IPS-18c (cell line): ENCODE results near the gene FAM13A.
"Not testable (repeated sequence)": the region's sequence is repeated elsewhere in the genome, so short reads cannot be mapped to it uniquely, and the experiment has no call there.

Source experiments
- H3K4me3 ChIP-seq: 2 replicates; pipeline ENCODE4 v1.7.0; 2013; ENCODE audit warnings: low read depth, mild to moderate bottlenecking, low read length, moderate library complexity; ENCODE audit not compliant: insufficient read depth
- H3K9me3 ChIP-seq: one replicate; pipeline ENCODE4 v1.6.1; 2013; ENCODE audit warnings: mild to moderate bottlenecking, low read length, moderate library complexity; ENCODE audit not compliant: control insufficient read depth, insufficient read depth

The FAM13A gene

GRCh38 chr4:88897752-88898151 lies 159.2 kb downstream of the FAM13A start:
- Histone ChIP-seq H3K9me3 (no peaks in the 10 kb centered on the region), H3K4me3 (no peak overlapping the region)

GRCh38 chr4:88897180-88897579 lies 159.8 kb downstream of the FAM13A start:
- no peaks in the 10 kb centered on the region for H3K9me3 ChIP-seq
- no peak overlapping the region for H3K4me3 ChIP-seq

DNA sequence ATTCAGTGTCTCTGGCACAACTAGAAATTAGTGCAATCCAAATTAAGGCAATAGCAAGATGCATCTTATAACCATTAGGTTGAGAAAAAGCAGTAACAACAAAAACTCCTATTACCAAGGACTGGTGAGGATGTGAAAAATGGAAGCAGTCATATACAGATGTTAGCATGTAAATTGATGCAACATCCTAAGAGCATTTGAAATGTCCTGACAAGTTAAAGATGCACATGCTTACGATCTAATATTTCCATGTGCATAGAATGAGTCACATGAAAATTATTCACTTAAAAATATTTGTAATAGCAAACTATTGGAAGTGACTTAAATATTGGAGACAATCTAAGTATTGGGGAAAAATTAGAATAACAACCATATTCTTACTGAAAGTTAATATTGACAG lies 163.0 kb downstream of the FAM13A start:
- no peaks in the 10 kb centered on the region for H3K9me3 ChIP-seq
- no peak overlapping the region for H3K4me3 ChIP-seq

DNA sequence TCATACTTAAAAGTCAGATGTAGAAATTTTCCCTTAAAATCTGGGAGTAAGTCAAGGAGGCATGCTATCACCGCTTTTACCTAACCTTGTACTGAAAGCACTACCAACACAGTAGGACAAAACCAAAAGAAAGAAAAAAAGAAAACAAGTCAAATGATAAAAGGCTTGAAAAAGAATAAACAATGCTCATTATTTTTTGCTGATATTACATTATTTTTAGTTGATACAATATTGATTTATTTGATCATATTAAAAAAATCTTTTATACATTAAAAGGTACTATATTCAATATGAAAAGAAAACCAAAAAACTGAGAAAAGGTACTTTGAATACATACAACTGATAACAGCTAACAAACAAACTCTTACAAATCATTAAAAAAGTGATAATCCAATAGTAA lies 164.3 kb downstream of the FAM13A start:
- H3K4me3 ChIP-seq: no peak overlapping the region
- H3K9me3 ChIP-seq: no peaks in the 10 kb centered on the region

DNA sequence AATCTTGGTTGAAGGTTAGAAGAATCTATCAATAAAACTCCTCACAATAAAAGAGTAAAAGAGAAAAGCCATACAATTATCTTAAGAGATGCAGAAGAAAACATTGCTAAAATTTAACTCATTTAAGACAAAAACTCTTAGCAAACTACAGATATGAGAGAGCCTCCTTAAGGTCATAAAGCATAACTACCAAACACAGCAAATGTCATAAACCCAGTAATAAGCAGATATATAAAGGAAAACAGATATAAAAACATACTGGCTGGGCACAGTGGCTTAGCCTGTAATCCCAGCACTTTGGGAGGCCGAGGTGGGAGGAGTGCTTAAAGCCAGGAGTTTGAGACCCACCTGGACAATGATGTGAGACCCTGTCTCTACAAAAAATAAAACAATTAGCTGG lies 165.3 kb downstream of the FAM13A start:
- H3K4me3 ChIP-seq: no peak overlapping the region
- H3K9me3 ChIP-seq: no peaks in the 10 kb centered on the region

DNA sequence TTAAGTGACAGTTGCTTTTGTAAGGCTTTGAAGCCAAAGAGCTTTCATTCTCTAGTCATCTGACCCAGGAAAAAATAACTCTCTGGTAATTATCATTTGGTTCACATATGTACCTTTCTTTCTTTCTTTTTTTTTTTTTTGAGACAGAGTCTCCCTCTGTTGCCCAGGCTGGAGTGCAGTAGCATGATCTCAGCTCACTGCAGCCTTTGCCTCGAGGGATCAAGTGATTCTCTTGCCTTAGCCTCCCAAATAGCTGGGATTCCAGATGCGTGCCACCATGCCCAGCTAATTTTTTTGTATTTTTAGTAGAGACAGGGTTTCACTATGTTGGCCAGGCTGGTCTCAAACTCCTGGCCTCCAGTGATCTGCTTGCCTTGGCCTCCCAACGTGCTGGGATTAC lies 169.6 kb downstream of the FAM13A start:
- H3K9me3 ChIP-seq, H3K4me3 ChIP-seq: not testable (repeated sequence)

- no peak overlapping the region for H3K4me3 ChIP-seq
- H3K9me3 ChIP-seq: no peaks in the 10 kb centered on the region
These were observed 175.8 kb downstream of the FAM13A start for GRCh38 chr4:88881227-88881569.

DNA sequence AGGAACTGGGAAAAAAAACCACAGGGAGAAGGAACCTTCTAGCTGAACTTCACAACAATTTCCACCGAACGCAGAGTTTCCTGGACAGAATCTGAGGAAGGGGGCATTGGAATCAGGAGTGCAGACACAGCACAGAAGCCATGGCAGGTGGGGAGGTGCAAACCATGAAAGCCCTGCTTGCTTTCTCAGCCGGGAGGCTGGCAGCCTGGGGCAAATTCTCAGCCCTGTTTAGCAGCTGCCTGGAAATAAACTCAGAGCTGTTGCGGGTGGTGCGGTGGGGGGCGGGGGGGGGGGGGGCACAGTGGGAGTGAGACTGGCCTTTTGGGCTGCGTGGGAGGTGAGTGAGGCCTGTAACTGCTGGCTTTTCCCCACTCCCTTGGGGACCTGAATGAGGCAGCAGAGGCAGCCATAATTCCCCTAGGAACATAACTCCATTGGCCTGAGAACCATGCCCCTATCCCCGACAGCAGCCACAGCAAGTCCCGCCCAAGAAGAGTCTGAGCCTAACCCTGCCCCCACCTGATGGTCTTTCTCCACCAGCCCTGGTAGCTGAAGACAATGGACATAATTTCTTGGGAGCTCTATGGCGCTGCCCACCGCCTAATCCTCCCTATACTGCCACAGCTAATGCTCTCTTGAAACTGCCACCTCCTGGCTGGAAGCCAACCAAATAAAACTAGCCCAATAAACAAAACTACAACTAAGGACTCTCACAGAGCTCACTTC lies 176.3 kb downstream of the FAM13A start:
- no peak overlapping the region for H3K4me3 ChIP-seq
- peaks cover 3% of the 10 kb centered on the region for H3K9me3 ChIP-seq

GRCh38 chr4:88879991-88880390 lies 177.0 kb downstream of the FAM13A start:
- H3K4me3 ChIP-seq: no peak overlapping the region
- H3K9me3 ChIP-seq: peaks cover 3% of the 10 kb centered on the region

DNA sequence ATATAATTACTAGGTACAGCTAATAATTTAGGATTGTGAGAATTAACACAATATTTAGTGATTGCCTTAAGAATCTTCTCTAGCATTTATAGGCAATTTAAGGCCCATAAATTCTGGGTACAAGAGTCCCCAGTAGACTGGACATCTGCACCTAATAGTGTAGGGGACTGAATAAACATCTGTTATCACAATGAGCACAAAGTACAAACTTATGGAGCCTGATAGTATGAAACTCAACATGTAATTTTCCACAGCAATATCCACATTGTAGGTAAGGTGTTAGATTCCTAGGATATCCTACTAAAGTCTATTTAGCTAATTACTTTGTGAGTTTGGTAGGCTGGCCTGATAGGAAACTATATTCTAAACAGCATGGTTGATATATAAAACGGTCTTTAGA lies 178.3 kb downstream of the FAM13A start:
- Histone ChIP-seq H3K9me3 (peaks cover 3% of the 10 kb centered on the region), H3K4me3 (no peak overlapping the region)

GRCh38 chr4:88870428-88870827 lies 186.6 kb downstream of the FAM13A start:
- Histone ChIP-seq H3K4me3 (no peak overlapping the region; the same call in 1 of the 2 replicates), H3K9me3 (no peaks in the 10 kb centered on the region)

DNA sequence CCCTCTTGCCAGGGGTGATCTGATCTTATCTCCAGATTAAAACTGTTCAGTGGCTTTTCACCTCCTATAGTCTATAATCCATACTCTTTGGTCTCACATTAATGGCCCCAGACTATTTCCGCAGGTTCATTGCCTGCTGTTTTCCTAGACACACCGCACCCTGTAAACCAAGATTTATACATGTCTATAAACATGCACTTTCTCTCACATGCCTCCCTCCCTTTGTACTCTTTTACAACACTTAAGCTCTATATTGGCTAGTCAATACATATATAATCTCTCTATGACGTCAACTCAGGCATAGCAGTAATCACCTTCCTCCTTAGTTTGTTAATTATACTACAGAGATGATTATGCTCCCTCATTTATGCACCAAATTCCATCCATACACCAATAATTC lies 188.5 kb downstream of the FAM13A start:
- Histone ChIP-seq H3K4me3 (no peak overlapping the region), H3K9me3 (no peaks in the 10 kb centered on the region)

DNA sequence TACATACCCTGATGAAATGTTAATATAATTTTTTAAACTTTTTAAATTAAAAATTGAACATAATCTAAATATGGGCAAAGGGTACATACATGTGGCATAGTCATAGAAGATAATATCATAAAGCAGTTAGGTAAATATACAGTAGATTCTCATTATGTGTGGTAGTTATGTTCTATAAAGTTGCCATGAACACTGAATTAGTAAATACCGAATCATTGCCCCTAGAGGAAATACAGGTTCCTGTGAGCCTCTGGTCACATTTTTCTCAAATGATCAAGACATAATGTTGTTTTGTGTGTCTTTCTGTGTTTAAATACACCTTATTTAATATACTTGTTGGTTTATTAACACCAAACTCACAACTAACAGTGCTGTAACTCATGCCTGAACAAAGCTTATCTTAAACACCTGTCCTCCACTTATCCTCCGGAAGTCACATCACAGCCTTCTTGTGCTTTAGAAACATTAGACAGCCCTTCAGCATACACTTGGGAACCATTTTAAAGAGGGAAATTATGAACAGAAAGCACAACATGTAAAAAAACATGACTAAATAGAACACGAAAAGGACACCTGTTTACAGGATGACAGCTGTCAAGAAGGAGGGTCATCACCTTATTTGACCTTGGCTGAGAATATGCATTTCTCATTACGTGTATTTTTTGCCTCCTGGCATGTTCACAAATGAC lies 190.0 kb downstream of the FAM13A start:
- H3K9me3 ChIP-seq: no peaks in the 10 kb centered on the region
- no peak overlapping the region for H3K4me3 ChIP-seq

DNA sequence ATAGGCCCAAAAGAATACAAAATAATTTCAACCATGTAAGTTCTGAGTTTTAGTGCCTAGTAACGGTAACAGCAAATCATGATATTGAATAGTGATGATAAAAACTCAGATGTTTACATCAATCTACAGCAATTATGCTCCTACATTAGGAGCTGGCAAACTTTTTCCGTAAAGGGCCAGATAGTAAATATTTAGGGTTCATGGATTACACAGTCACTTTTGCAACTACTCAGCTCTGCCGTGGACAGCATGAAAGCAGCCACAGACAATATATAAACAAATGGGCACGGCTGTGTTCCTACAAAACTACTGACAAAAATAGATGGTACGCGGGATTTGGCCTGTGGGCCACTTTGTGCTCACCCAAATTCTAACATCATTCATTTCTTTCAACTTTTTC lies 191.5 kb downstream of the FAM13A start:
- H3K4me3 ChIP-seq: no peak overlapping the region

GRCh38 chr4:88865046-88865445 lies 191.9 kb downstream of the FAM13A start:
- Histone ChIP-seq H3K4me3 (no peak overlapping the region), H3K9me3 (no peaks in the 10 kb centered on the region)

More for the DNA sequence above, 191.5 kb downstream of the FAM13A start:
- no peaks in the 10 kb centered on the region for H3K9me3 ChIP-seq

GRCh38 chr4:88860586-88860985 lies 196.4 kb downstream of the FAM13A start:
- Histone ChIP-seq H3K4me3 (no peak overlapping the region), H3K9me3 (no peaks in the 10 kb centered on the region)

GRCh38 chr4:88859191-88859812 lies 197.7 kb downstream of the FAM13A start:
- no peaks in the 10 kb centered on the region for H3K9me3 ChIP-seq
- no peak overlapping the region for H3K4me3 ChIP-seq

- Histone ChIP-seq H3K9me3 (no peaks in the 10 kb centered on the region), H3K4me3 (no peak overlapping the region)
These were observed 198.2 kb downstream of the FAM13A start for GRCh38 chr4:88858752-88859151.
